Breast epithelium (tissue), 4 donors: ENCODE results near the gene HOXD1. TPM values are rescaled to one million over a fixed set of nuclear protein-coding genes. Genes with fewer than 3 reads are reported as not detected.
A peak's percentile ranks its signal among the peaks of the same experiment; 100 is the strongest.

Experiments
- DNase-seq, 2 donors: peaks; one replicate each; pipeline ENCODE4 v3.0.0-alpha.2; 2019; ENCODE audit warnings: low spot score in 2 of 2
- H3K27ac ChIP-seq, 2 donors: fragments of 200-600 bp; sonication (generic) in 1 of 2; one replicate each; pipeline ENCODE4 v1.5.1; 2016 to 2019; ENCODE audit warnings: mild to moderate bottlenecking in 1 of 2
- H3K27me3 ChIP-seq, 2 donors: fragments of 200-600 bp; sonication (generic) in 1 of 2; one replicate each; pipeline versions ENCODE4 v1.5.1 to v1.6.0; 2017 to 2019; ENCODE audit warnings: control low read depth in 1 of 2, mild to moderate bottlenecking in 1 of 2
- H3K36me3 ChIP-seq: fragments of 200-600 bp; one replicate; pipeline ENCODE4 v1.5.1; 2019
- H3K4me1 ChIP-seq, 2 donors: fragments of 200-600 bp; sonication (generic); one replicate each; pipeline ENCODE4 v1.5.1; 2016 to 2019; ENCODE audit warnings: control low read depth in 1 of 2
- H3K4me3 ChIP-seq, 3 donors: fragments of 200-600 bp; sonication (generic); 1 replicate in 2 of 3; 2 replicates in 1 of 3; pipeline ENCODE4 v1.5.1; 2016 to 2019; ENCODE audit warnings: mild to moderate bottlenecking in 3 of 3, moderate library complexity in 2 of 3
- H3K9me3 ChIP-seq, 2 donors: fragments of 200-600 bp; sonication (generic) in 1 of 2; one replicate each; pipeline ENCODE4 v1.5.1; 2016 to 2019; ENCODE audit warnings: control low read depth in 1 of 2
- CTCF ChIP-seq, 3 donors: fragments of 450-650 bp; IDR thresholded peaks; one replicate each; pipeline ENCODE4 v1.5.1; 2016 to 2017; ENCODE audit warnings: antibody characterized with exemption in 3 of 3, mild to moderate bottlenecking in 3 of 3, moderate library complexity in 3 of 3
- POLR2A ChIP-seq: fragments of 450-650 bp; IDR thresholded peaks from one replicate; pipeline ENCODE4 v1.6.1; 2016; ENCODE audit warnings: antibody characterized with exemption, mild to moderate bottlenecking, moderate library complexity
- POLR2AphosphoS5 ChIP-seq, 3 donors: sonication (generic); formaldehyde crosslinking; IDR thresholded peaks; one replicate each; pipeline ENCODE4 v1.6.1; 2017; ENCODE audit warnings: antibody characterized with exemption in 3 of 3
- intact Hi-C: fragments of 100-400 bp; cut with DNase I; formaldehyde crosslinking; loops from one replicate; pipeline ENCODE4 v1.15.1; 2023; ENCODE audit warnings: low total_unique reads
- total RNA-seq, 3 donors: library from RNA; depleted of rRNA; stranded (reverse); fragments of >200 nt; gene quantifications; one replicate each; pipeline ENCODE4 v1.1.0, GENCODE V29; 2016

Gene HOXD1
- total RNA-seq, 3 donors from 2014 or later, result 0.15 to 1.3 (median 0.64) TPM

- H3K27me3 ChIP-seq, result peaks cover 2 to 67% of the 10 kb centered on the region in 2 donors
- no peak for DNase-seq
- H3K4me3 ChIP-seq, result peak overlapping the region; percentile 40 to 51 (median 42)
- no peaks in the 10 kb centered on the region for H3K9me3 ChIP-seq
- intact Hi-C loops, result no loop called here
- TF ChIP-seq CTCF (IDR thresholded peaks at IDR 0.05) (no peak), POLR2AphosphoS5 (IDR thresholded peaks at IDR 0.05) (no peak), POLR2A (no peak)
- peak overlapping the region in 1 of 2 donors; percentile 41 for H3K27ac ChIP-seq
- H3K36me3 ChIP-seq, result no peaks in the 10 kb centered on the region
- H3K4me1 ChIP-seq, result no peaks in the 10 kb centered on the region
These were observed 10.3 kb upstream of the HOXD1 start for GRCh38 chr2:176178038-176178756.

- intact Hi-C loops, result no loop called here
- H3K4me3 ChIP-seq, result peak overlapping the region; percentile 40 to 51 (median 42)
These were observed 9.6 kb upstream of the HOXD1 start for GRCh38 chr2:176178757-176179295.

GRCh38 chr2:176181551-176181950, 6.9 kb upstream of the HOXD1 start:
- intact Hi-C loops, result no loop called here
- H3K4me3 ChIP-seq, result no peak overlapping the region
- no peaks in the 10 kb centered on the region for H3K36me3 ChIP-seq
- peaks cover 2 to 47% of the 10 kb centered on the region in 2 donors for H3K27me3 ChIP-seq
- H3K27ac ChIP-seq, result no peak overlapping the region
- no peak for TF ChIP-seq CTCF (IDR thresholded peaks at IDR 0.05)
- no peak for TF ChIP-seq POLR2A
- no peak for TF ChIP-seq POLR2AphosphoS5 (IDR thresholded peaks at IDR 0.05)
- no peaks in the 10 kb centered on the region for H3K9me3 ChIP-seq
- no peaks in the 10 kb centered on the region for H3K4me1 ChIP-seq
- DNase-seq, result no peak

More at GRCh38 chr2:176178757-176179295, 9.6 kb upstream of the HOXD1 start:
- no peaks in the 10 kb centered on the region for H3K36me3 ChIP-seq
- no peak for DNase-seq
- no peaks in the 10 kb centered on the region for H3K4me1 ChIP-seq
- H3K27me3 ChIP-seq, result peaks cover 2 to 60% of the 10 kb centered on the region in 2 donors
- H3K27ac ChIP-seq, result peak overlapping the region in 1 of 2 donors; percentile 41
- H3K9me3 ChIP-seq, result no peaks in the 10 kb centered on the region
- TF ChIP-seq POLR2A, result no peak
- no peak for TF ChIP-seq POLR2AphosphoS5 (IDR thresholded peaks at IDR 0.05)
- TF ChIP-seq CTCF (IDR thresholded peaks at IDR 0.05), result no peak

- no peak for DNase-seq
- no peaks in the 10 kb centered on the region for H3K9me3 ChIP-seq
- H3K27ac ChIP-seq, result no peak overlapping the region
- H3K27me3 ChIP-seq, result peaks cover 2 to 48% of the 10 kb centered on the region in 2 donors
- no peak overlapping the region for H3K4me3 ChIP-seq
- TF ChIP-seq POLR2A (no peak), CTCF (IDR thresholded peaks at IDR 0.05) (no peak), POLR2AphosphoS5 (IDR thresholded peaks at IDR 0.05) (no peak)
- intact Hi-C loops, result no loop called here
- no peaks in the 10 kb centered on the region for H3K4me1 ChIP-seq
- no peaks in the 10 kb centered on the region for H3K36me3 ChIP-seq
These were observed 5.8 kb upstream of the HOXD1 start for GRCh38 chr2:176182671-176183070.

GRCh38 chr2:176184749-176185148, 3.7 kb upstream of the HOXD1 start:
- no peaks in the 10 kb centered on the region for H3K36me3 ChIP-seq
- DNase-seq, result no peak
- no peak for TF ChIP-seq POLR2A
- no peak for TF ChIP-seq CTCF (IDR thresholded peaks at IDR 0.05)
- no peak for TF ChIP-seq POLR2AphosphoS5 (IDR thresholded peaks at IDR 0.05)
- no peak overlapping the region for H3K4me3 ChIP-seq
- no peak overlapping the region for H3K27ac ChIP-seq
- no peaks in the 10 kb centered on the region for H3K9me3 ChIP-seq
- peaks cover 0 to 47% of the 10 kb centered on the region in 2 donors for H3K27me3 ChIP-seq
- H3K4me1 ChIP-seq, result peaks cover 0 to 6% of the 10 kb centered on the region in 2 donors
- intact Hi-C loops, result no loop called here
